ENCODE data around the gene MBD3L3. TPM values are rescaled to one million over a fixed set of nuclear protein-coding genes. Genes with fewer than 3 reads are reported as not detected.
"Not testable (repeated sequence)": the region's sequence is repeated elsewhere in the genome, so short reads cannot be mapped to it uniquely, and the experiment has no call there.

Gene MBD3L3
- total RNA-seq, 1 donor from 2014 or later: not detected

DNA sequence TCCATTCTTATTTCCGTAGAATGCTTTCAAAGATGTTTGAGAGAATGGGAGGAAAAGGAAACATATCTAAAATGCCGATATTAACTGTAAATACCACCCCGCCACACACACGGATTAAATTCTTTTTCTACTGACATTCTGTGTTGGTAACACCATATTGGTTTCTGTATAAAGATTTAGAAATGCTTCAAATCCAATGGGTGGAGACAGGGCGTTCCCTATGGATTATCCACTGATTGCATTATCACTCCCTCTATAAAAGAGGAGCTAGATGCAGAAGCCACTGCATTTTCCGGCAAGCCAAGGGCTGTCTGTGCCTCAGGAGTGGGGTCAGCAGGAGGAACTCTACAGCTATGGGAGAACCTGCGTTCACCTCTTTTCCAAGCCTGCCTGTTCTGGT, 9.5 kb downstream of the MBD3L3 start, which contains the start of gene MBD3L2:
TSS of gene MBD3L2 (plus strand) at position 301 of the 400 bp plus-strand sequence. CDS start at position 354, 53 bp downstream.
- H3K27ac ChIP-seq; H3K4me2 ChIP-seq; DNase-seq (ENCODE audit: low spot score); H4K20me1 ChIP-seq (ENCODE audit: low read depth); H3K9me3 Mint-ChIP-seq; H3K27me3 ChIP-seq; H3K4me1 ChIP-seq; H3K4me3 ChIP-seq; H3K79me2 ChIP-seq (ENCODE audit: low read depth); H3K27ac Mint-ChIP-seq; H3K9ac ChIP-seq; H2AFZ ChIP-seq (replicated peaks); H3F3A ChIP-seq (ENCODE audit: low read depth); H3K4me1 Mint-ChIP-seq; H3K9me3 ChIP-seq (ENCODE audit: low read depth); H3K36me3 ChIP-seq; H3K4me3 Mint-ChIP-seq; H3K27me3 Mint-ChIP-seq (ENCODE audit: insufficient read depth, low read depth); H3K36me3 Mint-ChIP-seq: not testable (repeated sequence)

GRCh38 chr19:7041563-7041962, 16.9 kb downstream of the MBD3L3 start:
- H3K27ac Mint-ChIP-seq; H3K36me3 ChIP-seq; H3K4me2 ChIP-seq; H3K4me3 Mint-ChIP-seq; DNase-seq (ENCODE audit: low spot score); H3K4me1 Mint-ChIP-seq; H3K4me1 ChIP-seq; H3K27ac ChIP-seq; H3K4me3 ChIP-seq; H3K36me3 Mint-ChIP-seq; H3K79me2 ChIP-seq (ENCODE audit: low read depth); H4K20me1 ChIP-seq (ENCODE audit: low read depth); H3F3A ChIP-seq (ENCODE audit: low read depth); H3K9me3 ChIP-seq (ENCODE audit: low read depth); H2AFZ ChIP-seq (replicated peaks); H3K27me3 Mint-ChIP-seq (ENCODE audit: insufficient read depth, low read depth); H3K9ac ChIP-seq; H3K9me3 Mint-ChIP-seq; H3K27me3 ChIP-seq: not testable (repeated sequence)

DNA sequence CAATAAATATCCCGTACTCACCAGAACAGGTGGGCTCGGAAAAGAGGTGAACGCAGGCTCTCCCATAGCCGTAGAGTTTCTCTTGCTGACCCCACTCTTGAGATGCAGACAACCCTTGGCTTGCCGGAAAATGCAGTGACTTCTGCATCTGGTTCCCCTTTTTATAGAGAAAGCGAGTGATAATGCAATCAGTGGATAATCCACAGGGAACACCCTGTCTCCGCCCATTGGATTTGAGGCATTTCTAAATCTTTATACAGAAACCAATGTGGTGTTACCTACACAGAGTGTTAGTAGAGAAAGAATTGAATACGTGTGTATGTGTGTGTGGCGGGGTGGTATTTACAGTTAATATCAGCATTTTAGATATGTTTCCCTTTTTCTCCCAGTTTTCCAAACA, 18.4 kb downstream of the MBD3L3 start, which contains the start of gene MBD3L4:
TSS of gene MBD3L4 (minus strand) at position 101 of the 400 bp plus-strand sequence. CDS start at position 66, 35 bp downstream.
- not testable (repeated sequence) for H3K4me1 ChIP-seq; H3K9me3 ChIP-seq (ENCODE audit: low read depth); H3K27ac Mint-ChIP-seq; H3K9ac ChIP-seq; H4K20me1 ChIP-seq (ENCODE audit: low read depth); H3K27me3 ChIP-seq; H3K9me3 Mint-ChIP-seq; H3K27ac ChIP-seq; H2AFZ ChIP-seq (replicated peaks); H3K27me3 Mint-ChIP-seq (ENCODE audit: insufficient read depth, low read depth); H3F3A ChIP-seq (ENCODE audit: low read depth); H3K79me2 ChIP-seq (ENCODE audit: low read depth); H3K4me2 ChIP-seq; H3K4me3 ChIP-seq; DNase-seq (ENCODE audit: low spot score); H3K4me3 Mint-ChIP-seq; H3K4me1 Mint-ChIP-seq; H3K36me3 Mint-ChIP-seq; H3K36me3 ChIP-seq

GRCh38 chr19:7030278-7030677, 28.2 kb downstream of the MBD3L3 start, which contains the start of gene MBD3L5:
TSS of gene MBD3L5 (plus strand) at chr19:7030578. CDS start at chr19:7030612, 34 bp downstream.
- H3K4me1 Mint-ChIP-seq; H3K4me1 ChIP-seq; H2AFZ ChIP-seq (replicated peaks); H3K27ac ChIP-seq; H3K4me3 ChIP-seq; DNase-seq (ENCODE audit: low spot score); H3K79me2 ChIP-seq (ENCODE audit: low read depth); H3K4me2 ChIP-seq; H4K20me1 ChIP-seq (ENCODE audit: low read depth); H3K27me3 Mint-ChIP-seq (ENCODE audit: insufficient read depth, low read depth); H3K36me3 ChIP-seq; H3F3A ChIP-seq (ENCODE audit: low read depth); H3K9me3 ChIP-seq (ENCODE audit: low read depth); H3K9ac ChIP-seq; H3K9me3 Mint-ChIP-seq; H3K4me3 Mint-ChIP-seq; H3K27me3 ChIP-seq; H3K36me3 Mint-ChIP-seq; H3K27ac Mint-ChIP-seq: not testable (repeated sequence)

- not testable (repeated sequence) for H3K4me3 ChIP-seq; H3K9ac ChIP-seq; H3K36me3 Mint-ChIP-seq; H3K4me1 ChIP-seq; H3K4me1 Mint-ChIP-seq; H3K27me3 Mint-ChIP-seq (ENCODE audit: insufficient read depth, low read depth); H2AFZ ChIP-seq (replicated peaks); H3K27me3 ChIP-seq; H3K4me2 ChIP-seq; H3K79me2 ChIP-seq (ENCODE audit: low read depth); H3K27ac ChIP-seq; H3K9me3 Mint-ChIP-seq; H3K27ac Mint-ChIP-seq; H3K4me3 Mint-ChIP-seq; H4K20me1 ChIP-seq (ENCODE audit: low read depth); DNase-seq (ENCODE audit: low spot score); H3K36me3 ChIP-seq; H3K9me3 ChIP-seq (ENCODE audit: low read depth); H3F3A ChIP-seq (ENCODE audit: low read depth)
These were observed 29.7 kb downstream of the MBD3L3 start for GRCh38 chr19:7028790-7029189.

DNA sequence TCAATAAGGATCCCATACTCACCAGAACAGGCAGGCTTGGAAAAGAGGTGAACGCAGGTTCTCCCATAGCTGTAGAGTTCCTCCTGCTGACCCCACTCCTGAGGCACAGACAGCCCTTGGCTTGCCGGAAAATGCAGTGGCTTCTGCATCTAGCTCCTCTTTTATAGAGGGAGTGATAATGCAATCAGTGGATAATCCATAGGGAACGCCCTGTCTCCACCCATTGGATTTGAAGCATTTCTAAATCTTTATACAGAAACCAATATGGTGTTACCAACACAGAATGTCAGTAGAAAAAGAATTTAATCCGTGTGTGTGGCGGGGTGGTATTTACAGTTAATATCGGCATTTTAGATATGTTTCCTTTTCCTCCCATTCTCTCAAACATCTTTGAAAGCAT, 37.1 kb downstream of the MBD3L3 start, which contains the start of gene MBD3L2B:
TSS of gene MBD3L2B (minus strand) at position 101 of the 400 bp plus-strand sequence. CDS start at position 67, 34 bp downstream.
- not testable (repeated sequence) for H3K4me1 Mint-ChIP-seq; H3F3A ChIP-seq (ENCODE audit: low read depth); H3K27ac ChIP-seq; H3K4me3 Mint-ChIP-seq; H3K27ac Mint-ChIP-seq; H3K79me2 ChIP-seq (ENCODE audit: low read depth); H3K36me3 ChIP-seq; H2AFZ ChIP-seq (replicated peaks); H3K9me3 ChIP-seq (ENCODE audit: low read depth); H3K4me3 ChIP-seq; DNase-seq (ENCODE audit: low spot score); H3K27me3 ChIP-seq; H3K9ac ChIP-seq; H3K27me3 Mint-ChIP-seq (ENCODE audit: insufficient read depth, low read depth); H3K4me2 ChIP-seq; H4K20me1 ChIP-seq (ENCODE audit: low read depth); H3K9me3 Mint-ChIP-seq; H3K4me1 ChIP-seq; H3K36me3 Mint-ChIP-seq

All from neural progenitor cell (in vitro differentiated cells).